ENCODE data around the gene BACH2. TPM values are rescaled to one million over a fixed set of nuclear protein-coding genes. Genes with fewer than 3 reads are reported as not detected.

Gene BACH2
- total and polyA plus RNA-seq, 2 experiments from 2014 or later: 1.6 to 5.7 TPM

DNA sequence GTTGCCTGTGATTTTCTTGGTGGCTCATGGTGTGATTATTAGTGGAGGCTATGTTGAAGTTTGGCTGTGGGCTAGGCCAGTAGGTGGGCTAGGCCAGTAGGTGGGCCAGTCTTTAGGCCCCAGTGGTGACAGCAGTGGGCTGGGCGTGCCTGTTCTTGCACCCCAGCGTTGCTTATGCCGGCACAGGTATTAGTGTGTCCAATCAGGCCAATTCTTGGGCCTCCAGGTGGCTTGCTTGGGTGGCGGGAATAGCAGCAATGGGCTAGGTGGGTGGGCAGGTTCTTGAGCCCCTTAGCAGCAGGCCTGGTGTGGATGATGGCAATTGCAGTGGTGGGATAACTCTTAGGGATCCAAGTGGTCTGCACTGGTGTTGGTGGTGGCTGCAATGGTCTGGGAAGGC, 379.4 kb downstream of the BACH2 start:
- Mint-ChIP-seq H3K27me3 (ENCODE audit: insufficient read depth, low read depth, poor library complexity) (peaks cover 8% of the 10 kb centered on the region), H3K4me3 (no peak overlapping the region), H3K9me3 (peaks cover 5% of the 10 kb centered on the region; the same call in 1 of the 3 replicates), H3K4me1 (peaks cover 5% of the 10 kb centered on the region), H3K36me3 (ENCODE audit: low read depth) (no peaks in the 10 kb centered on the region), H3K27ac (no peak overlapping the region)
- Histone ChIP-seq H3K4me3 (no peak overlapping the region), H3K79me2 (replicated peaks; ENCODE audit: insufficient read depth) (no peaks in the 10 kb centered on the region), H3K27ac (ENCODE audit: low read depth) (no peak overlapping the region), H3K4me2 (no peak overlapping the region), H2AFZ (no peak overlapping the region), H3K36me3 (ENCODE audit: insufficient read depth) (no peaks in the 10 kb centered on the region), H3K9me2 (ENCODE audit: insufficient read depth) (no peaks in the 10 kb centered on the region), H3K27me3 (ENCODE audit: insufficient read depth) (no peaks in the 10 kb centered on the region), H4K20me1 (replicated peaks; ENCODE audit: insufficient read depth) (no peaks in the 10 kb centered on the region), H3K4me1 (ENCODE audit: insufficient read depth) (no peaks in the 10 kb centered on the region), H3F3A (replicated peaks; ENCODE audit: low read depth) (no peaks in the 10 kb centered on the region)
- TF ChIP-seq, protein P1, sequence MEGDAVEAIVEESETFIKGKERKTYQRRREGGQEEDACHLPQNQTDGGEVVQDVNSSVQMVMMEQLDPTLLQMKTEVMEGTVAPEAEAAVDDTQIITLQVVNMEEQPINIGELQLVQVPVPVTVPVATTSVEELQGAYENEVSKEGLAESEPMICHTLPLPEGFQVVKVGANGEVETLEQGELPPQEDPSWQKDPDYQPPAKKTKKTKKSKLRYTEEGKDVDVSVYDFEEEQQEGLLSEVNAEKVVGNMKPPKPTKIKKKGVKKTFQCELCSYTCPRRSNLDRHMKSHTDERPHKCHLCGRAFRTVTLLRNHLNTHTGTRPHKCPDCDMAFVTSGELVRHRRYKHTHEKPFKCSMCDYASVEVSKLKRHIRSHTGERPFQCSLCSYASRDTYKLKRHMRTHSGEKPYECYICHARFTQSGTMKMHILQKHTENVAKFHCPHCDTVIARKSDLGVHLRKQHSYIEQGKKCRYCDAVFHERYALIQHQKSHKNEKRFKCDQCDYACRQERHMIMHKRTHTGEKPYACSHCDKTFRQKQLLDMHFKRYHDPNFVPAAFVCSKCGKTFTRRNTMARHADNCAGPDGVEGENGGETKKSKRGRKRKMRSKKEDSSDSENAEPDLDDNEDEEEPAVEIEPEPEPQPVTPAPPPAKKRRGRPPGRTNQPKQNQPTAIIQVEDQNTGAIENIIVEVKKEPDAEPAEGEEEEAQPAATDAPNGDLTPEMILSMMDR (conservative IDR thresholded peaks at IDR 0.05; ENCODE audit: low read depth in 2 of 2): no peak
- TF ChIP-seq, protein P2, sequence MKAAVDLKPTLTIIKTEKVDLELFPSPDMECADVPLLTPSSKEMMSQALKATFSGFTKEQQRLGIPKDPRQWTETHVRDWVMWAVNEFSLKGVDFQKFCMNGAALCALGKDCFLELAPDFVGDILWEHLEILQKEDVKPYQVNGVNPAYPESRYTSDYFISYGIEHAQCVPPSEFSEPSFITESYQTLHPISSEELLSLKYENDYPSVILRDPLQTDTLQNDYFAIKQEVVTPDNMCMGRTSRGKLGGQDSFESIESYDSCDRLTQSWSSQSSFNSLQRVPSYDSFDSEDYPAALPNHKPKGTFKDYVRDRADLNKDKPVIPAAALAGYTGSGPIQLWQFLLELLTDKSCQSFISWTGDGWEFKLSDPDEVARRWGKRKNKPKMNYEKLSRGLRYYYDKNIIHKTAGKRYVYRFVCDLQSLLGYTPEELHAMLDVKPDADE (IDR thresholded peaks at IDR 0.05): no peak
- TF ChIP-seq STAT1 (IDR thresholded peaks at IDR 0.05; ENCODE audit: unreplicated experiment) (no peak), NANOG (IDR thresholded peaks at IDR 0.05; ENCODE audit: borderline replicate concordance) (no peak), JUNB (IDR thresholded peaks at IDR 0.05; ENCODE audit: unreplicated experiment) (no peak), CREB1 (CRISPR knock-in tag; IDR thresholded peaks at IDR 0.05; ENCODE audit: low read depth) (no peak), EZH2 (IDR thresholded peaks at IDR 0.05; ENCODE audit: low read depth, unreplicated experiment) (no peak), POLR2AphosphoS5 (IDR thresholded peaks at IDR 0.05; ENCODE audit: low read depth) (no peak), ZNF331 (CRISPR knock-in tag; IDR thresholded peaks at IDR 0.05; ENCODE audit: low read depth) (no peak), EZH2phosphoT487 (IDR thresholded peaks at IDR 0.05; ENCODE audit: unreplicated experiment) (no peak), ZNF114 (CRISPR knock-in tag; IDR thresholded peaks at IDR 0.05) (no peak)
- TF ChIP-seq, protein P3, sequence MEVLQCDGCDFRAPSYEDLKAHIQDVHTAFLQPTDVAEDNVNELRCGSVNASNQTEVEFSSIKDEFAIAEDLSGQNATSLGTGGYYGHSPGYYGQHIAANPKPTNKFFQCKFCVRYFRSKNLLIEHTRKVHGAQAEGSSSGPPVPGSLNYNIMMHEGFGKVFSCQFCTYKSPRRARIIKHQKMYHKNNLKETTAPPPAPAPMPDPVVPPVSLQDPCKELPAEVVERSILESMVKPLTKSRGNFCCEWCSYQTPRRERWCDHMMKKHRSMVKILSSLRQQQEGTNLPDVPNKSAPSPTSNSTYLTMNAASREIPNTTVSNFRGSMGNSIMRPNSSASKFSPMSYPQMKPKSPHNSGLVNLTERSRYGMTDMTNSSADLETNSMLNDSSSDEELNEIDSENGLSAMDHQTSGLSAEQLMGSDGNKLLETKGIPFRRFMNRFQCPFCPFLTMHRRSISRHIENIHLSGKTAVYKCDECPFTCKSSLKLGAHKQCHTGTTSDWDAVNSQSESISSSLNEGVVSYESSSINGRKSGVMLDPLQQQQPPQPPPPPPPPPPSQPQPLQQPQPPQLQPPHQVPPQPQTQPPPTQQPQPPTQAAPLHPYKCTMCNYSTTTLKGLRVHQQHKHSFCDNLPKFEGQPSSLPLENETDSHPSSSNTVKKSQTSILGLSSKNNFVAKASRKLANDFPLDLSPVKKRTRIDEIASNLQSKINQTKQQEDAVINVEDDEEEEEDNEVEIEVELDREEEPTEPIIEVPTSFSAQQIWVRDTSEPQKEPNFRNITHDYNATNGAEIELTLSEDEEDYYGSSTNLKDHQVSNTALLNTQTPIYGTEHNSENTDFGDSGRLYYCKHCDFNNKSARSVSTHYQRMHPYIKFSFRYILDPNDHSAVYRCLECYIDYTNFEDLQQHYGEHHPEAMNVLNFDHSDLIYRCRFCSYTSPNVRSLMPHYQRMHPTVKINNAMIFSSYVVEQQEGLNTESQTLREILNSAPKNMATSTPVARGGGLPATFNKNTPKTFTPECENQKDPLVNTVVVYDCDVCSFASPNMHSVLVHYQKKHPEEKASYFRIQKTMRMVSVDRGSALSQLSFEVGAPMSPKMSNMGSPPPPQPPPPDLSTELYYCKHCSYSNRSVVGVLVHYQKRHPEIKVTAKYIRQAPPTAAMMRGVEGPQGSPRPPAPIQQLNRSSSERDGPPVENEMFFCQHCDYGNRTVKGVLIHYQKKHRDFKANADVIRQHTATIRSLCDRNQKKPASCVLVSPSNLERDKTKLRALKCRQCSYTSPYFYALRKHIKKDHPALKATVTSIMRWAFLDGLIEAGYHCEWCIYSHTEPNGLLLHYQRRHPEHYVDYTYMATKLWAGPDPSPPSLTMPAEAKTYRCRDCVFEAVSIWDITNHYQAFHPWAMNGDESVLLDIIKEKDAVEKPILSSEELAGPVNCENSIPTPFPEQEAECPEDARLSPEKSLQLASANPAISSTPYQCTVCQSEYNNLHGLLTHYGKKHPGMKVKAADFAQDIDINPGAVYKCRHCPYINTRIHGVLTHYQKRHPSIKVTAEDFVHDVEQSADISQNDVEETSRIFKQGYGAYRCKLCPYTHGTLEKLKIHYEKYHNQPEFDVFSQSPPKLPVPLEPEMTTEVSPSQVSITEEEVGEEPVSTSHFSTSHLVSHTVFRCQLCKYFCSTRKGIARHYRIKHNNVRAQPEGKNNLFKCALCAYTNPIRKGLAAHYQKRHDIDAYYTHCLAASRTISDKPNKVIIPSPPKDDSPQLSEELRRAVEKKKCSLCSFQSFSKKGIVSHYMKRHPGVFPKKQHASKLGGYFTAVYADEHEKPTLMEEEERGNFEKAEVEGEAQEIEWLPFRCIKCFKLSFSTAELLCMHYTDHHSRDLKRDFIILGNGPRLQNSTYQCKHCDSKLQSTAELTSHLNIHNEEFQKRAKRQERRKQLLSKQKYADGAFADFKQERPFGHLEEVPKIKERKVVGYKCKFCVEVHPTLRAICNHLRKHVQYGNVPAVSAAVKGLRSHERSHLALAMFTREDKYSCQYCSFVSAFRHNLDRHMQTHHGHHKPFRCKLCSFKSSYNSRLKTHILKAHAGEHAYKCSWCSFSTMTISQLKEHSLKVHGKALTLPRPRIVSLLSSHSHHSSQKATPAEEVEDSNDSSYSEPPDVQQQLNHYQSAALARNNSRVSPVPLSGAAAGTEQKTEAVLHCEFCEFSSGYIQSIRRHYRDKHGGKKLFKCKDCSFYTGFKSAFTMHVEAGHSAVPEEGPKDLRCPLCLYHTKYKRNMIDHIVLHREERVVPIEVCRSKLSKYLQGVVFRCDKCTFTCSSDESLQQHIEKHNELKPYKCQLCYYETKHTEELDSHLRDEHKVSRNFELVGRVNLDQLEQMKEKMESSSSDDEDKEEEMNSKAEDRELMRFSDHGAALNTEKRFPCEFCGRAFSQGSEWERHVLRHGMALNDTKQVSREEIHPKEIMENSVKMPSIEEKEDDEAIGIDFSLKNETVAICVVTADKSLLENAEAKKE (CRISPR knock-in tag; IDR thresholded peaks at IDR 0.05): no peak
- TF ChIP-seq, protein P4, sequence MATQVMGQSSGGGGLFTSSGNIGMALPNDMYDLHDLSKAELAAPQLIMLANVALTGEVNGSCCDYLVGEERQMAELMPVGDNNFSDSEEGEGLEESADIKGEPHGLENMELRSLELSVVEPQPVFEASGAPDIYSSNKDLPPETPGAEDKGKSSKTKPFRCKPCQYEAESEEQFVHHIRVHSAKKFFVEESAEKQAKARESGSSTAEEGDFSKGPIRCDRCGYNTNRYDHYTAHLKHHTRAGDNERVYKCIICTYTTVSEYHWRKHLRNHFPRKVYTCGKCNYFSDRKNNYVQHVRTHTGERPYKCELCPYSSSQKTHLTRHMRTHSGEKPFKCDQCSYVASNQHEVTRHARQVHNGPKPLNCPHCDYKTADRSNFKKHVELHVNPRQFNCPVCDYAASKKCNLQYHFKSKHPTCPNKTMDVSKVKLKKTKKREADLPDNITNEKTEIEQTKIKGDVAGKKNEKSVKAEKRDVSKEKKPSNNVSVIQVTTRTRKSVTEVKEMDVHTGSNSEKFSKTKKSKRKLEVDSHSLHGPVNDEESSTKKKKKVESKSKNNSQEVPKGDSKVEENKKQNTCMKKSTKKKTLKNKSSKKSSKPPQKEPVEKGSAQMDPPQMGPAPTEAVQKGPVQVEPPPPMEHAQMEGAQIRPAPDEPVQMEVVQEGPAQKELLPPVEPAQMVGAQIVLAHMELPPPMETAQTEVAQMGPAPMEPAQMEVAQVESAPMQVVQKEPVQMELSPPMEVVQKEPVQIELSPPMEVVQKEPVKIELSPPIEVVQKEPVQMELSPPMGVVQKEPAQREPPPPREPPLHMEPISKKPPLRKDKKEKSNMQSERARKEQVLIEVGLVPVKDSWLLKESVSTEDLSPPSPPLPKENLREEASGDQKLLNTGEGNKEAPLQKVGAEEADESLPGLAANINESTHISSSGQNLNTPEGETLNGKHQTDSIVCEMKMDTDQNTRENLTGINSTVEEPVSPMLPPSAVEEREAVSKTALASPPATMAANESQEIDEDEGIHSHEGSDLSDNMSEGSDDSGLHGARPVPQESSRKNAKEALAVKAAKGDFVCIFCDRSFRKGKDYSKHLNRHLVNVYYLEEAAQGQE (IDR thresholded peaks at IDR 0.05; ENCODE audit: unreplicated experiment): no peak
- no peak for ATAC-seq
- DNase-seq (ENCODE audit: low spot score): no peak

Measured in GM23338 (cell line).